Amniotic epithelial cell (primary cell): ENCODE measurements around the gene SRGAP2.
"Not testable (repeated sequence)": the region's sequence is repeated elsewhere in the genome, so short reads cannot be mapped to it uniquely, and the experiment has no call there.

Experiments used
- DNase-seq: peaks from one replicate; pipeline ENCODE4 v3.0.0-alpha.2; 2010; ENCODE audit warnings: low read depth

Gene SRGAP2

GRCh38 chr1:206205569-206205968 lies 2.2 kb downstream of the SRGAP2 start:
- DNase-seq, result not testable (repeated sequence)

GRCh38 chr1:206210802-206211201 lies 7.5 kb downstream of the SRGAP2 start:
- DNase-seq, result not testable (repeated sequence)

- not testable (repeated sequence) for DNase-seq
Measured at GRCh38 chr1:206215600-206216392, 12.5 kb downstream of the SRGAP2 start.

- not testable (repeated sequence) for DNase-seq
Measured at GRCh38 chr1:206218285-206218684, 14.9 kb downstream of the SRGAP2 start.

GRCh38 chr1:206218765-206219164 lies 15.4 kb downstream of the SRGAP2 start:
- DNase-seq, result not testable (repeated sequence)

GRCh38 chr1:206219514-206220331 lies 16.4 kb downstream of the SRGAP2 start:
- not testable (repeated sequence) for DNase-seq

- DNase-seq, result peak; percentile 24
Measured at GRCh38 chr1:206220332-206221000, 17.1 kb downstream of the SRGAP2 start.

GRCh38 chr1:206221585-206221984 lies 18.2 kb downstream of the SRGAP2 start:
- not testable (repeated sequence) for DNase-seq

- peak; percentile 4 for DNase-seq
Measured at GRCh38 chr1:206224190-206224776, 20.9 kb downstream of the SRGAP2 start.

GRCh38 chr1:206225386-206225785 lies 22.0 kb downstream of the SRGAP2 start:
- DNase-seq, result not testable (repeated sequence)

GRCh38 chr1:206226886-206227285 lies 23.5 kb downstream of the SRGAP2 start:
- not testable (repeated sequence) for DNase-seq

GRCh38 chr1:206229286-206229685 lies 25.9 kb downstream of the SRGAP2 start:
- DNase-seq, result not testable (repeated sequence)

- DNase-seq, result peak; percentile 63
Measured at GRCh38 chr1:206231989-206232388, 28.6 kb downstream of the SRGAP2 start.

GRCh38 chr1:206232970-206233645 lies 29.8 kb downstream of the SRGAP2 start:
- DNase-seq, result not testable (repeated sequence)

GRCh38 chr1:206234189-206234916 lies 31.0 kb downstream of the SRGAP2 start:
- not testable (repeated sequence) for DNase-seq

- DNase-seq, result not testable (repeated sequence)
Measured at GRCh38 chr1:206235190-206235589, 31.8 kb downstream of the SRGAP2 start.

GRCh38 chr1:206240288-206240687 lies 36.9 kb downstream of the SRGAP2 start:
- DNase-seq, result not testable (repeated sequence)

GRCh38 chr1:206243335-206243734 lies 40.0 kb downstream of the SRGAP2 start:
- not testable (repeated sequence) for DNase-seq

- not testable (repeated sequence) for DNase-seq
Measured at GRCh38 chr1:206245479-206245878, 42.1 kb downstream of the SRGAP2 start.

- DNase-seq, result not testable (repeated sequence)
Measured at GRCh38 chr1:206246129-206246886, 43.0 kb downstream of the SRGAP2 start.
